ENCODE measurements around the gene CSMD2.

Gene CSMD2

DNA sequence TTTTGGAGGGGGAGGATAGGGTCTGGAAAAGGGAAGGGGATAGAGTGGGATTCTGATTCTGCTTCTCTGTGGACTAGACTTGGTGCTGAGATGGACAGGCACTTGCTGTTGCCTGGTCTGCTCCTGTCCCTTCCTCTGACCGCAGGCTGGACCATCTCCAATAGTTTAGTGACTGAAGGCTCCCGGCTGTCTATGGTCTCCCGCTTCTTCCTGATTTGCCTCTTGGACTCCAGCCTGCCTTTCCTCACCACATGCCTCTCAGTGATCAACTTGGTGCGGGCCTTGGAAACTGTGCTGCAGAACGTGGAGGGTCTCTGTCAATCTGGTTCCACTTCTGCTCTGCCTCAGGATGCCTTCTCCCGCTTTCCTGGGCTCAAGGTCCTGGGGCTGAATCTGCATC, 698.9 kb downstream of the CSMD2 start:
- no peaks in the 10 kb centered on the region for H3K9me3 ChIP-seq (replicated peaks; ENCODE audit: insufficient read depth, low read length)
- no peaks in the 10 kb centered on the region for H3K79me2 ChIP-seq (ENCODE audit: low read length)
- no peak overlapping the region for H2AFZ ChIP-seq (ENCODE audit: low read length)
- no peak overlapping the region for H3K4me3 ChIP-seq (ENCODE audit: low read length)
- H3K4me2 ChIP-seq (ENCODE audit: low read depth, low read length) = no peak overlapping the region
- TF ChIP-seq EZH2phosphoT487 (IDR thresholded peaks at IDR 0.05; ENCODE audit: low read length) (no peak), EZH2 (optimal IDR thresholded peaks at IDR 0.05; ENCODE audit: low read depth, low read length) (no peak)
- TF ChIP-seq, protein P1, sequence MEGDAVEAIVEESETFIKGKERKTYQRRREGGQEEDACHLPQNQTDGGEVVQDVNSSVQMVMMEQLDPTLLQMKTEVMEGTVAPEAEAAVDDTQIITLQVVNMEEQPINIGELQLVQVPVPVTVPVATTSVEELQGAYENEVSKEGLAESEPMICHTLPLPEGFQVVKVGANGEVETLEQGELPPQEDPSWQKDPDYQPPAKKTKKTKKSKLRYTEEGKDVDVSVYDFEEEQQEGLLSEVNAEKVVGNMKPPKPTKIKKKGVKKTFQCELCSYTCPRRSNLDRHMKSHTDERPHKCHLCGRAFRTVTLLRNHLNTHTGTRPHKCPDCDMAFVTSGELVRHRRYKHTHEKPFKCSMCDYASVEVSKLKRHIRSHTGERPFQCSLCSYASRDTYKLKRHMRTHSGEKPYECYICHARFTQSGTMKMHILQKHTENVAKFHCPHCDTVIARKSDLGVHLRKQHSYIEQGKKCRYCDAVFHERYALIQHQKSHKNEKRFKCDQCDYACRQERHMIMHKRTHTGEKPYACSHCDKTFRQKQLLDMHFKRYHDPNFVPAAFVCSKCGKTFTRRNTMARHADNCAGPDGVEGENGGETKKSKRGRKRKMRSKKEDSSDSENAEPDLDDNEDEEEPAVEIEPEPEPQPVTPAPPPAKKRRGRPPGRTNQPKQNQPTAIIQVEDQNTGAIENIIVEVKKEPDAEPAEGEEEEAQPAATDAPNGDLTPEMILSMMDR (IDR thresholded peaks at IDR 0.05; ENCODE audit: low read length) = no peak
- DNase-seq = no peak
- no peaks in the 10 kb centered on the region for H3K9me2 ChIP-seq (replicated peaks; ENCODE audit: insufficient read depth, low read length)
- peaks cover 20% of the 10 kb centered on the region for H3K4me1 ChIP-seq (ENCODE audit: low read length)
- H3K36me3 ChIP-seq (replicated peaks; ENCODE audit: insufficient read depth, low read length) = no peaks in the 10 kb centered on the region
- H3K27ac ChIP-seq (ENCODE audit: low read length) = no peak overlapping the region
- H4K20me1 ChIP-seq (ENCODE audit: insufficient read depth, low read length) = no peaks in the 10 kb centered on the region
- H3F3A ChIP-seq (ENCODE audit: insufficient read depth, low read length) = peaks cover 5% of the 10 kb centered on the region; the same call in 1 of the 2 replicates
- H3K27me3 ChIP-seq (replicated peaks; ENCODE audit: insufficient read depth, low read length) = no peaks in the 10 kb centered on the region
- no peak overlapping the region for H3K9ac ChIP-seq (ENCODE audit: low read length)

DNA sequence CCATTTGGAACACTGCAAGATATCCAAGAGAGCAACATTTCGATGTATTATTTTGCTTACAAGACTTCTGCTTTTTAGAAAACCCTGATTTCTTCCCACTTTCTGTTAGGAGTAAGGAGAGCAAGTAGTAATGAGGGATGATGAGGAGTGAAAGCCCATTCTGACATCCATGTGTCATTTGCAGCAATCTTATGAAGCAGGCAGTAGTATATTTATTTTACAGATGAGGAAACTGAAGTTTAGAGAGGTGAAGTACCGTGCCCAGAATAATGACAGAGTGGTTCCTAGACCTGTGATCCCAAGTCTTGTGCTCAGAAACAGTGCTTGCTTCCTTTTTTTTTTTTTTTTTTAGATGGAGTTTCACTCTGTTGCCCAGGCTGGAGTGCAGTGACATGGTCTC, 699.7 kb downstream of the CSMD2 start:
- TF ChIP-seq, protein P1 (IDR thresholded peaks at IDR 0.05; ENCODE audit: low read length) = no peak
- TF ChIP-seq EZH2phosphoT487 (IDR thresholded peaks at IDR 0.05; ENCODE audit: low read length) (no peak), EZH2 (optimal IDR thresholded peaks at IDR 0.05; ENCODE audit: low read depth, low read length) (no peak)
- H3K4me3 ChIP-seq (ENCODE audit: low read length) = no peak overlapping the region

DNA sequence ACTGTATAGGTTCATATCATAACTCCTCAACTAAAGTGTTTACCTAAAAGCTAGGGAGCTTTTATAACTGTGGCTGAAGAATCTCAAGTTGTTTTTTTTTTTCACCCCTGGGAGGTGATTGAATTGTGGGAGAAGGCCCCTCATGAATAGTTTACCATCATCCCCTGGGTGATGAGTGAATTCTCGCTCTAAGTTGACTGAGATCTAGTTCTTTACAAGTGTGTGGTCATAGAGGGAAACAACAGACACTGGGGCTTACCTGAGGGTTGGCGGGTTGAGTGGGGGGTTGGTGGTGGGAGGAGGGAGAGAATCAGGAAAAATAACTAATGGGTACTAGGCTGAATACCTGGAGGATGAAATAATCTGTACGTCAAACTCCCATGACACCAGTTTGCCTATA, 700.5 kb downstream of the CSMD2 start:
- no peaks in the 10 kb centered on the region for H3K9me3 ChIP-seq (replicated peaks; ENCODE audit: insufficient read depth, low read length)
- no peak overlapping the region for H3K27ac ChIP-seq (ENCODE audit: low read length)

More for the DNA sequence above, 699.7 kb downstream of the CSMD2 start:
- Histone ChIP-seq H3K9me2 (replicated peaks; ENCODE audit: insufficient read depth, low read length) (no peaks in the 10 kb centered on the region), H3K27me3 (replicated peaks; ENCODE audit: insufficient read depth, low read length) (no peaks in the 10 kb centered on the region), H2AFZ (ENCODE audit: low read length) (no peak overlapping the region), H3K4me1 (ENCODE audit: low read length) (peaks cover 24% of the 10 kb centered on the region), H3K79me2 (ENCODE audit: low read length) (no peaks in the 10 kb centered on the region), H3K4me2 (ENCODE audit: low read depth, low read length) (no peak overlapping the region), H3K9ac (ENCODE audit: low read length) (no peak overlapping the region), H3K9me3 (replicated peaks; ENCODE audit: insufficient read depth, low read length) (no peaks in the 10 kb centered on the region), H4K20me1 (ENCODE audit: insufficient read depth, low read length) (no peaks in the 10 kb centered on the region), H3K27ac (ENCODE audit: low read length) (no peak overlapping the region), H3K36me3 (replicated peaks; ENCODE audit: insufficient read depth, low read length) (no peaks in the 10 kb centered on the region), H3F3A (ENCODE audit: insufficient read depth, low read length) (peaks cover 13% of the 10 kb centered on the region; the same call in 1 of the 2 replicates)
- DNase-seq = no peak

More for the DNA sequence above, 700.5 kb downstream of the CSMD2 start:
- no peaks in the 10 kb centered on the region for H3K27me3 ChIP-seq (replicated peaks; ENCODE audit: insufficient read depth, low read length)
- TF ChIP-seq EZH2phosphoT487 (IDR thresholded peaks at IDR 0.05; ENCODE audit: low read length) = no peak
- TF ChIP-seq, protein P1 (IDR thresholded peaks at IDR 0.05; ENCODE audit: low read length) = no peak
- no peak for TF ChIP-seq EZH2 (optimal IDR thresholded peaks at IDR 0.05; ENCODE audit: low read depth, low read length)
- no peaks in the 10 kb centered on the region for H3K36me3 ChIP-seq (replicated peaks; ENCODE audit: insufficient read depth, low read length)
- no peaks in the 10 kb centered on the region for H4K20me1 ChIP-seq (ENCODE audit: insufficient read depth, low read length)
- H2AFZ ChIP-seq (ENCODE audit: low read length) = no peak overlapping the region
- peaks cover 14% of the 10 kb centered on the region; the same call in 1 of the 2 replicates for H3F3A ChIP-seq (ENCODE audit: insufficient read depth, low read length)
- H3K79me2 ChIP-seq (ENCODE audit: low read length) = no peaks in the 10 kb centered on the region
- peaks cover 31% of the 10 kb centered on the region for H3K4me1 ChIP-seq (ENCODE audit: low read length)
- no peak for DNase-seq
- H3K9ac ChIP-seq (ENCODE audit: low read length) = no peak overlapping the region
- H3K4me2 ChIP-seq (ENCODE audit: low read depth, low read length) = no peak overlapping the region
- H3K9me2 ChIP-seq (replicated peaks; ENCODE audit: insufficient read depth, low read length) = no peaks in the 10 kb centered on the region
- no peak overlapping the region for H3K4me3 ChIP-seq (ENCODE audit: low read length)

Data from MM.1S (cell line).